Measurements from ENCODE around the gene S100A8.
"Not testable (repeated sequence)": the region's sequence is repeated elsewhere in the genome, so short reads cannot be mapped to it uniquely, and the experiment has no call there.

S100A8 gene

DNA sequence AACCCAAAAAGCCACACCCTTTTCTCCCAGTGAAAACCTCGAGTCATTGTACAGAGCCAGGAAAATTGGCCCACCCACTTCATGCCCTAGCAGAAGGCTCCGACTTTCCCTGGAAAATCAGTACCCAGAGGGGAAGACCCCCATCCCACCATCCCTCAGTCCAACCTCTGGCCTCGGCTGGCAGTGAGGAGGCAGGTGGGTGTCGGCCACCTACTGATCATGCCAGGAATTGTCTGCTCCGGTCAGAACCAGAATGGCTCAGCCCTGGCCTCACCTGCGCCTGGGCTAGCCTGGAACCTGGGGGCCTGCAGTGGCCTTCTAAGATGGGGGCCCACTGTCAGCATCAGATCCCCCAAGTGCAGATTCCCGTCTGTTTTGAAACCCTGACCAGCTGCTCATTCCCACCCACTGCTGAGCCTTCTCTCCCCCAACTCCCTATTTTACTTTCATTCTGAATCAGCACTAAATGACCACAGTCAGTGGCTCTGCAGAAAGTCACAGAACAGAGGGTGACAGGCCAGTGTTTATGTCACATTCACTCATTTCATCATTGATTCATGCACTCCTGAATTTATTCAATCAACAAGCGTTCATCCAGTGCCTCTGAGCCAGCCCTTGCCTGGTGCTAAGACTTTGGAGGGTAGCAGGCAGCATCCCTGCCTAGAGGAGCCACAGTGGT, 36.2 kb downstream of the S100A8 start:
- peak in 2 of 42 donors; percentile 5 to 8 for DNase-seq
- intact Hi-C loops (cut with DNase I), result no loop called here

DNA sequence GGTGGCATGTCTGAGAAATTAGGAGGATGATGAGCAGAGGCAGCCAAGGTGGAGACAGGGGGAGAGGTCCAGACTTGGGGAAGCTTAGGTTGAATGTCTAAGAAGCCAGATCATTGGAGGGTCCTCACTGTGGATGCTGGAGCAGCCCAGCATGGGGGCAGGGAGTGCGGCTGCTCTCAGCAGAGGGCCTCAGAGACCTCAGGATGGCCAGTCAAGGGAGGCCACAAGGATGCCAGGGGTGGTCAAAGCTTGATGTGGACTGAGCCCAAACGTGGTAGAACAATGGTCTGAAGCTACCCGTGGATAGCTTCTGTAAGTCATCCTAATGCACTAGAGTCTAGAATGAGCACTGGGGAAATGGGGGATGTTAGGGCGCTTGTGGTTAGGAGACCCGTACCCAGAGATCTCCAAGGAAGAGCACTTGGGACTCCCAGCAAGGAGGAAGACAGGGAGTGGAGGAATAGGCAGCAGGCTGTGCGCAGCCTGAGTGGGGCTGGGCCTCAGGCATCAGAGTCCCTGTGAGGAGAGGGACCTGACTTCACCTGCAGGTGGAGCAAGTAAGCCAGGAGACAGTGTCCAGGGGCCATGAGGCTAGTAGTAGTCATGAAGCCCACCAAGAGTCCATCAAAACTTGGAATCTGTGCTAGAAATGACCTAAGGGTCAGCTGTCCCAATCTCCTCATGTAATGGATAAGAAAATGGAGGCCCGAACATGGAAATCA, 37.5 kb downstream of the S100A8 start:
- intact Hi-C loops (cut with DNase I), result loop anchor here (2.0 kb wide), 1 partner anchor 141 kb away; no protein-coding TSS in a partner anchor

DNA sequence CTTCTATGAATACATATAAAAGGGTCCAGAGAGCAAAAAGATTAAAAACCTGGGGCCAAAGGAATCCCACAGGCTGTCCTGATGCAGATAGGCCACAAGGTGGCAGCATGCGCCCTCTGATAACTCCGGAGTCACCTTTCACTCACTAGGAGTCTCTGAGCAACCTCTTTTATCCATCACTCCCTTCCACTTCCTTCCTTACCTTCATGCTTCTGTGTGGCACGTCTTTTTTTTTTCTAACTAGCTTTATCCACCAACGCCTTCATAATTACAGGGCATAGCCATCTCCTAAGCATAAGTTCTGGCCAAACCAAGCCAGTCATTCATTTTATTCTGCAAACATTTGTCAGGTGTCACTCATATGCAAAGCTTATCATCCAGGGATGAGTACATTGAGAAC, 38.4 kb downstream of the S100A8 start:
- peak in 41 of 42 donors; percentile 43 to 90 (median 75) for DNase-seq
- intact Hi-C loops (cut with DNase I), result loop anchor here (2.0 kb wide), 1 partner anchor 142 kb away; no protein-coding TSS in a partner anchor

More for the DNA sequence above, 37.5 kb downstream of the S100A8 start:
- DNase-seq, result peak in 3 of 42 donors; percentile 6 to 39 (median 22)

DNA sequence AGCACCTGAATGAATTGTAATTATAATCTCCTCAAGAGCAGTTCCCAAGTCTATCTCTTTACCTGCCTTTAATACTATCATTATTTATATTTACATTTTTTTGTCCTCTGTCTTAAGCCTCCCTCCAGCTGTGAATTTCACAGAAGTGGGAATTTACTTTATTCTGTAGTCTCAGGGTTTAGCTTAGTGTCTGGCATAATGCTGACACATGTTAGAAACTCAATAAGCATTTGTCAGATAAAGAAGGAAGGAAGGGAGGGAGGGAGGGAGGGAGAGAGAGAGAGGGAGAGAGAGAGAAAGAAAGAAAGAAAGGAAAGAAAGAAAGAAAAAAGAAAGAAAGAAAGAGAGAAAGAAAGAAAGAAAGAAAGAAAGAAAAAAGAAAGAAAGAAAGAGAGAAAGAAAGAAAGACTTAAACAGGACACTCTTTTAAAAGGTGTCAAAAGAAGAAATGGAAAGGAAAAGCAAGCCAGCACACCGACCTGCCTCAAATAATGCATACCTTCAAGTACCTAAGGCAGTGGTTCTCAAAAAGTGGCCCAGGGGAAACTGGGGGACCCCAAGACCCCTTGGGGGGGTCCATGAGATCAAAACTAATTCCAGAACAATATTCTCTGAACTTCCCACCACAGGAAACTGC, 40.4 kb downstream of the S100A8 start:
- intact Hi-C loops (cut with DNase I), result no loop called here
- peak in 3 of 42 donors; percentile 1 to 12 (median 2) for DNase-seq

DNA sequence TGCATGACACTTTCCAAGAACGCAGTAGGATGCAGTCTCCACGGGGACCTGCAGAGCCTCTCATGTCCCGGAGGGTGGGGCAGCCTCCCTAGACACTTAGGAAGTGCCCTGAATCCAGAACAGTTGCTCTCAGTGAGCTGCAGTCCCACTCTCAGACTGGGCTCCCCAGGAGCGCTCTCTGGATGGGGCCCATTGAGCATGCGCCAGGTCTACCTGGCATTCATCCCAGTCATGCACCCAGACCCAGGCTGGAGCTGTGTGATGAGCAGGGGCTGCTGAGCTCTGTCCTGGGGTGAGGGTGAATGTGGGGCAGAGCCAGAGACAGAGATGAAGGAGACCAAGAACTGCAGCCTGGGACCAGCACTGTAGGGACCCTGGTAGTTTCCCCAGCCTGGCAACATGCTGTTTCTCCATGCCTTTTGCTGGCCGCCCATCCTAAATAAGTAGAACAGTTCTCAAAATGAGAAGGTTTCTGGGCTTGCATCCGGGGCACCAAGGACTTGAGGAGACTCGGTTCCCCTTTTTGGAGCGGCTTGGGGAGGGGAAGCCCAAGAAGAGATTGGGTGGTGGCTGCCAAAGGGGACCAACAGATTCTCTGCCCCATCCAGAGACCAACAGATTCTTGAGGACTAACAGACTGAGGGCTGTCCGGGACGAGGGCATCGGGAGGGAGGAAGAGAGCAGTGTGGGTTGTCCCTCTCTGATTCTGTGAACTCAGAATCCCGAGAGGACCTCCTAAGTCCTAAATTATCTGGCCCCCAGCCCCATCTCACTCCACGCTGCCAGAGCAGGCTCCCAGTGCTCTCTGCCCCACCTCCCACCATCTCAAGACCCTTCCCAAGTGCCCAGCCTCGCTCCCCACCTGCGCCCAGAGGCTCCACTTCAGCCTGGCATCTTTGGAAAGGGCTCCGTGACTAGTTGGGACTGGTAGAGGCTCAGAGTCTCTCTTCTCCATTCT, 41.2 kb downstream of the S100A8 start:
- intact Hi-C loops (cut with DNase I), result no loop called here
- peak in 4 of 42 donors; percentile 6 to 39 (median 20) for DNase-seq

DNA sequence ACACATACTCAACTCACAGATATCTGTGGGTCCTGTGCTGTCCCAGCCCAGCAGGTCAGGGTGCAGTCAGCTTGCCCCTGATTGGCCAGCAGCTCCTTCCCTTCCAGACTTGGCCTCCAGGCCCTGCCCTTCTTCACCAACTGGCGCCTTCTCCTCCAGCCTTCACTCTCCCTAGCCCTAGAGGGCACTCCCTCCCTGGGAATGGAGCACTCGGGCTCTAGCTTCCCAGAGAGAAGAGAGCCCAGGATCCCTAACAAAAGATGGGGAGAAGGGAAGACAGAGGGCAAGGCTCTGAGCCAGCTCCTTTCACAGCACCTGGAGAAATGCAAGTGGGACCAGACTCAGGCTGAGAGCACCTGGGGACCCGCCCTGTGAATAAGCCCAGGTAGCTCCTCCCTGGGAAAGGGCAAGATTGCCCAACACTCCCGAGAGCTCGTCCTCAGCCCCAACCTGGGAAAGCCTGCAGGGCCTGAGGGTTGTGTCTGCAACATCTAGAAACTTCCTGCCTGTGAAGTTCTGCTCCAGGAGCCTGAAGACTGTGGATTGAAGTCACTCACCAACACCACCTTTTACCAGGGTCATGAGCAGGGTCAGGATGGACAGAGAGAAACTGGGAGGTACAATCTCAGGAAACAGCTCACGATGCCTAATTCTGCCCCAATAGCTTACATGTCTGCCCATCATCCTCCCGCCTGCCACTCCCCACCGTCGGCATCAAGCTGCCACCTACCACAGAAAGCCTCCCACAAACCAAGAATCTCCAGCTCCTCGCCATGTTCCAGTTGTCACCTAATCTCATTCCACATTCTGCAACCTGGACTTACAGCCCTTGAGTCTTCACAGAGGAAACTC, 42.1 kb downstream of the S100A8 start, which contains the start of gene PGLYRP4:
Gene PGLYRP4, minus strand, starts transcription at position 331 of the 852 bp plus-strand sequence. CDS start 909 bp downstream, outside the sequence.
- intact Hi-C loops (cut with DNase I), result no loop called here
- peak in 3 of 42 donors; percentile 11 to 24 (median 16) for DNase-seq

DNA sequence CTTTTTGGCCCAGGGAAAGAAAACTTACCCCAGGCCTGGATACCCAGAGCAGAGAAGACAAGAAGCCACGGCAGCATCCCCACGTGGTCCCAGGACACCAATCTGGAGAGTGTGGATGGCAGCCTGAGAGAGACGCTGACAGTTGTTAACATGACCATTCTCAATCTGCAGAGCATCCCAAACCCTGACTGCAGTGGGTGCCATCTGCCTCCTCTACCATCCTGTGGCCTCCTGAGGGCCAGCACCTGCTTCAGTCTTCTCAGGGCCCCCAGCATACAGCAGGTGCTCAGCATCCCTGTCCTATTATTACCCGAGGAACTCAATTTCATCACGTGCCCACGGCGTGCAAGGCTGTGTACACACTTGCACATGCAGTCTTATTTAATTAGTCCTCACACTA, 43.0 kb downstream of the S100A8 start:
- intact Hi-C loops (cut with DNase I), result no loop called here
- peak in 2 of 42 donors; percentile 6 to 24 for DNase-seq

DNA sequence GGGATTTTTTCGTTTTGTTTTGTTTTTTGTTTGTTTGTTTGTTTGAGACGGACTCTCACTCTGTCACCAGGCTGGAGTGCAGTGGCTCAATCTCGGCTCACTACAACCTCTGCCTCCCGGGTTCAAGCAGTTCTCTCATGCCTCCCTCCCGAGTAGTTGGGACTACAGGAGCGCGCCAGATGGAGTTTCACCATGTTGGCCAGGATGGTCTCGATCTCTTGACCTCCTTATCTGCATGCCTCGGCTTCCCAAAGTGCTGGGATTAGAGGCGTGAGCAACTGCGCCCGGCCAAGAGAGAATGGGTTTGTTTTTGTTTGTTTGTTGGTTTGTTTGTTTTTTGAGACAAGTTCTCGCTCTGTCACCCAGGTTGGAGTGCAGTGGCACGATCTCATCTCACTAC, 43.8 kb downstream of the S100A8 start:
- intact Hi-C loops (cut with DNase I), result not testable (repeated sequence)
- DNase-seq, result peak in 3 of 42 donors; percentile 8 to 25 (median 25)

DNA sequence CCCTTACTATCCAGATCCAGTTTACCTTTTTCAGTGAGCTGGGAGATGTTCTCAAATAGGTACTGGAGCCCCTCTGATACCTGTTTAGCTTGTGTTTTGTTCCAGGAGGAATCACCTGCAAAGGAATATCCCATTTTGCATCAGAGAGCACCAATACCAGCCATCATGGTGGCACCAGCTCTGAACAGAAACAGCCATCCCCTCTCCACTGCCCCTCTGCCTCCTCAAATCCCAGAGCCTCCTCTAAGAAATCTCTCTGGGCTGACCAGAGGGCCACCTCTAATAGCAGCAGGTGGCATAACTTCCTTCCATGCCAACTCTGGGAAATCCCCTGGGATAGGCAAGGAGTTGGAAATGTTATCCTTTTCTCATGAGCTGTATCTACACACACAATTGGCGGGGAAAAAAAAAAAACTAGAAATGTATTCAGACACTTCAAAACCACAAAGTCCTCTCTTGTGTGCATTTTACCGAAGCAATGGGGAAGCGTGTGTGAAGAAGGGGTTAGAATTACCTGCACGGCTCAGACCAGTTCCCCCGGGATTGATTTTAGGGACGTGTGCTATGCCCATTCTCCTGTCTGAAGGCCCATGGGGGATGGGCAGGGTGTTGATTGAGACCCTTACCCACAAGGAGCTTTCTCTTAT, 44.7 kb downstream of the S100A8 start:
- intact Hi-C loops (cut with DNase I), result no loop called here
- peak in 2 of 42 donors; percentile 8 to 9 for DNase-seq

DNA sequence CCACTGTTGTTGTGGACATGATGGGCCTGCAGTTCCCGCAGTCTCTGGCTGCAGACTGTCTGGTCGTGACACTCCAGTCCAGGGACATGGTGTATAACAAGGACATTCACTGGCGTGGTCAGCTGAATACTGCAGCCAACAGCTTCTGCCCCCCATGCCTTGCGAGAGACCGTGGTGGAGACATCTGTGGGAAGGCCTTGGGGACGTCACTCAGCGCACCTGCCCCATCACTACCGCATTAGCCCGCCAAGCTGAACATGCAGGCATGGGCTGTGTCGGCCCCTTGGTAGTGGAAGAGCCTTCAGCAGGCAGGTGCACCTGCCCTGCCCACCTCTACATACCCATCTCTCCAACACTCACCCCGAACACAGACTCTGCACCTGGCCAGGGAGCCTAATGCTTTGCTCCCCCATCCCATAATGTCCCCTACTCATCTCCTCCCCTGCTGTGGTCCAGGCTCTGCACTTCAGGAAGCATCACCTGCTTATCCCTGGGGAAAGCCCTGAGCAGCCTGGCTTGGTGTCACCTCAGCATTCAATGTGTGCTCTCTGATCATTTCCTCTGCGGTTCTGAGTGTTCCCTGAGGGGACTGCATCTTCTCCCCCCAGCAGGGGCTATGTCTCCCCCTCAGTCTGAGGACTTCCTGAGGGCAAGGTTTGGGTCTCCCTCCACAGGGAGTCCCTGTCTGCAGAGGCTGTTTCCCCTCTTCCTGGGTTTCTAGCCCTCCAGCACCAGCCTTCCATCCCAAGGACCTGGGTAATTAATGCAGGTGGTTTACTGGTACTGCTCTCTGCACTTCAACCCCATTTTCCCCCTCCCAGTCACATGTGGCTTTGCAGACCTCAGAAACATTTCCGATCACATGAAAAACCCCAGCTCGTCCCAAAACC, 45.4 kb downstream of the S100A8 start:
- DNase-seq, result peak in 2 of 42 donors; percentile 10 to 33
- intact Hi-C loops (cut with DNase I), result no loop called here

DNA sequence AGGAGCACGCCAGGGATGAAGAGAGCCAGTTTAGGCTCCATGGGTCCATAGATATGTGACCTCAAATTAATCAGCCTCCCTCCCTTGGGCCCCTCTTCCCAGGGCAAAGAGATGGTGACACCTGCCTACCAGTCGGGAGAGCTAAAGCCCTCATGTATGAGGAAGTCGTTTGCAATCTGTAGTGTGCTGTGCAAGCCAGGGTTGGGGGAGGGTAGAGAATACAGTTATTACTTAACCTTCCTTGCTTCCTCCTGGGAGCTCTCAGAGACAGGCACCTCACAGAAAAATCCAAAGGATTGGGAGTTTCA, 46.2 kb downstream of the S100A8 start:
- intact Hi-C loops (cut with DNase I), result no loop called here
- DNase-seq, result peak in 3 of 42 donors; percentile 5 to 20 (median 20)

DNA sequence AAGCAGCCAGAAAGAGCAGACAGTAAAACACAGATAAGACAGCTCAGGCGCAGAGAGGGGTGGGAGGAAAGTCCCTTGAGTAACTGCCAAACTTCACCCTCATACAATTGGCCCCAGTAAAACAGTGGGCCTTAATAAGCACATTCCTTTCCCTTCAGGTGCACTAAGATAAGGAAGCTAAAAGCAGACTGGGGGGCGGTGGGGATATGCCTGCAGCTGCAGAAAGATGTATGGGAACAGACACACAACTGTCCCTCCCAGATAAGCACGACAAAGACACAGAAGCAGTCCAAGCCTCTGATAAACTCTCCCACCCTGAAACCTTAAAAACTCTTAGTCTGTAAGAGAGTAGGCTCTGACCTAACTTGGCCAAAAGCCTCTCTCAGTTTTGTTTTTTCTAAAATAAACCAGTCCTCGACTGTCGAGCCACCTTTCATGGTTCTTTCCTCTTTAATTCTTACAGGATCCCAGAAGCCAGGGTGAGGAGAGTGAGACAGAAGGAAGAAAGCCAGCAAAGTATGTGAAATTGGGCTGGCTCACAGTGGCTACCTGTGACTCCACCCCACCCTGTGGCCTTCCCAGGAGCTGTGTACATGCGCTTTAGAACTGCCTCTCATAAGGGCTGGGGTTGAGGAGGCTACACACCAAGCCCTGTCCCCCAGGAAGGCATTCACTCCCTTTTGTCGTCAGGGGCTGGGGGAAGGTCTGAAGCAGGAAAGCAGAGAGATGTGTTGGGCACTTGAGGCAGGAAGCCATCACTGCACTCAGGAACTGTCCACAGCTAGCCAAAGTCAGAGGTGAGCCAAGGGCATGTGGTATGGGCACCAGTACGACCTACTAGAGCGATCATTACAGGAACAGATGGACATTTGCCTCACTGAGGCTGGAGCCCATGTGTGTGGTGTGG, 46.8 kb downstream of the S100A8 start:
- peak in 1 of 42 donors; percentile 22 for DNase-seq
- intact Hi-C loops (cut with DNase I), result no loop called here

DNA sequence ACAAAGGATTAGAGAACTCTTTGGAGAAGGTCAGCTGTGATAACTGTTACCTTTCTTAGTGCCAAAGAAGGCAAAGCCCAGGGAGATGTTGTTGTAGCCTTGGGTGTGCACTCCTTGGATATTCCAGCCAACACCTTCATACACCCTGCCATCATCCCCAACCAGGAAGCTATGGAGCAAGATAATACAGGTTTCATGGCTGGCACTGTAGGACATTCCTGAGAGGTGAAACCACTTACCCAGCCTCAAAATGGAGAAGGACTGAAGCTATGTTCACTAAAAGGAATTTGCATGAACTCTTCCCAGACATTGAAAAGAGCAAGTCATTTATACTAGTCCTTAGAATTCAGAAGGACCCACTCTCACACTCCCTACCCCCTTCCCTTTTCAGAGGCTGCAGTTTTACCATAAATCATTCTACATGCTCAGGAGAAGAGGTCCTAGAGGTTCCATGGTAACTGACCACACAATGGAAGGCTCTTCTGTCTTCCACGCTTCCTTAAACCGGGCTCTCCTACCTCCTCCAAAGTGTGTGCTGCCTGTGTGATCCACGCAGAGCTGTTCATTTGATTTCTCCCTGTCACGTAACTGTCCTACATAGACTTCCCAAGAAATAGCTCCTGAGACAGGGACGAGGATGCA, 47.7 kb downstream of the S100A8 start:
- DNase-seq, result no peak
- intact Hi-C loops (cut with DNase I), result no loop called here

DNA sequence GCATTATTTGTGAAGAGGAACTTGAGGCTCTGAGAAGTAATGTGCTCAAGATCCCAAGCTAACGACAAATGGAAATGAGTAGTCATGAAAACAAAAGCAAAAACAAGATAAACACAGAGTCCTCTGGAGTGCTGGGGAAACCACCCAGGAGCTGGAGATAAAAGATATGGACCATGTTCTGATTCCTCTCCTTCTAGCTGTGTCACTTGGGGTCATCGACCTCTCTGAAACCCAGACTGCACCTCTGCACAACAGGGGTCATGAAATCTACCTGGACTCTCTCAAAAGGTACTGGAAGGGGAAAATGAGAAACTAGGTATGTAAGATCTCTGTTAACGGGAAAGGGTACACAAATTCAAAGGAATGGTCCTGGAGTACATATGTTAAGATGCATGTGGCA, 48.7 kb downstream of the S100A8 start:
- DNase-seq, result no peak
- intact Hi-C loops (cut with DNase I), result no loop called here

DNA sequence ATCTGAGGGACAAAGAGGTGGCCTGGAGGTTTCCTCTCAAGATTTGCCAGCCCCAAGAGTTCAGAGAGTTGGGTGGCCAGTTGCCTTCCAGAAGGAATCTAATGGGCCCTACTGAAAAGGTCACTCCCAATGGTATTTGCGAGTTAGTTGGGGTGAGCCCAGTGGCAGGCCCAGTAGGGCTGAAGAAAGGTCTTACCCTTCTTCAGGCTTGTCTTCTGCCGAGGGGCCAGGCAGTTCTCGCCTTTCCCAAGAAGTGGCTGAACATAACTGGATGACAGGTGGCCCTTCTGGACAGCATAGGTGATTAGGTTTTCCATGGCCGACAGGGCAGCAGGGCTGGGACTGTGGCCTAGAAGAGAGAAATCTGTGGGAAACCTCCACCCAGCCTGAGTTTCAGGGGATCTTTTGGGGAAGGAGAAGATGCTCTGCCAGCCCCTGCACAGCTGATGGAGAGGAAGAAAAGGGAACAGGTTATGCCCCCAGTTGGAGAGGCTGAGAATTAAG, 49.4 kb downstream of the S100A8 start:
- peak in 1 of 42 donors; percentile 21 for DNase-seq
- intact Hi-C loops (cut with DNase I), result no loop called here
